Lower leg skin (tissue), 3 donors: ENCODE results near the gene DPP6.

Experiments
- POLR2A ChIP-seq, 2 donors: fragments of 450-650 bp; IDR thresholded peaks; one replicate each; pipeline ENCODE4 v1.6.1; 2016 to 2017; ENCODE audit warnings: antibody characterized with exemption in 2 of 2, mild to moderate bottlenecking in 1 of 2, moderate library complexity in 1 of 2
- TF ChIP-seq, protein P1 (sequence below), 3 donors: fragments of 450-650 bp; IDR thresholded peaks; one replicate each; pipeline ENCODE4 v1.5.1; 2016; ENCODE audit warnings: antibody characterized with exemption in 3 of 3, mild to moderate bottlenecking in 3 of 3, moderate library complexity in 2 of 3

DNA sequence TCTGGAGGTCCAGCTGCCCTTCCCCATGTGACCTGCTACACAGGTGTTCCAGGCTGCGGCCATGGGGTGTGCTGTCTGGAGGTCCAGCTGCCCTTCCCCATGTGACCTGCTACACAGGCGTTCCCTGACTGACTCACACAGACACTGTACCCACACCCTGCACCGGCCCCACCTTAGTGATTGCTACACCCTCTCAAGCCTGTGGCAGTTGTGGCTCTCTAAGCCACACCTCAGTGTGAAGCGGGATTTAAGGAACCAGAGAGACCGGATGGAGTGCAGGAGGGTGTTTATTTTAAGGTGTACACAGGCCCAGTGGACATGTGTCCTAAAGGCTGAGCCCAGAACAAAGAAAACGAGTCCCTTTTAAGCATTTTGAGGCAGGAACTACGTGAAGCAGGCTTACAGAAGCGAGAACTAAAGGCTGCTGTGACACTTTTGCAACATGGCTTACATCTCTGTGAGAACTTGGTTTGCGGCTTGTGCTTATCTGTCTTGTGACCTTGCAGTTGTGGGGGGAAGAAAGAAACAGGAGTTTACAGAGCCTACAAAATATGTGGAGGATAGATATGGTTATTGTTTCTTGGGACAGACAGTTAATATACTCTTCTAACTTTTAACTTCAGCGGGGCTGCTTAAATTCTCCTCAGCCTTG, 624.4 kb downstream of the DPP6 start:
- TF ChIP-seq, protein P1, sequence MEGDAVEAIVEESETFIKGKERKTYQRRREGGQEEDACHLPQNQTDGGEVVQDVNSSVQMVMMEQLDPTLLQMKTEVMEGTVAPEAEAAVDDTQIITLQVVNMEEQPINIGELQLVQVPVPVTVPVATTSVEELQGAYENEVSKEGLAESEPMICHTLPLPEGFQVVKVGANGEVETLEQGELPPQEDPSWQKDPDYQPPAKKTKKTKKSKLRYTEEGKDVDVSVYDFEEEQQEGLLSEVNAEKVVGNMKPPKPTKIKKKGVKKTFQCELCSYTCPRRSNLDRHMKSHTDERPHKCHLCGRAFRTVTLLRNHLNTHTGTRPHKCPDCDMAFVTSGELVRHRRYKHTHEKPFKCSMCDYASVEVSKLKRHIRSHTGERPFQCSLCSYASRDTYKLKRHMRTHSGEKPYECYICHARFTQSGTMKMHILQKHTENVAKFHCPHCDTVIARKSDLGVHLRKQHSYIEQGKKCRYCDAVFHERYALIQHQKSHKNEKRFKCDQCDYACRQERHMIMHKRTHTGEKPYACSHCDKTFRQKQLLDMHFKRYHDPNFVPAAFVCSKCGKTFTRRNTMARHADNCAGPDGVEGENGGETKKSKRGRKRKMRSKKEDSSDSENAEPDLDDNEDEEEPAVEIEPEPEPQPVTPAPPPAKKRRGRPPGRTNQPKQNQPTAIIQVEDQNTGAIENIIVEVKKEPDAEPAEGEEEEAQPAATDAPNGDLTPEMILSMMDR (IDR thresholded peaks at IDR 0.05): no peak
- TF ChIP-seq POLR2A (IDR thresholded peaks at IDR 0.05): no peak
